22Rv1 (cell line): ENCODE results near the gene SLC9A5.

Experiments used
- H3K27ac ChIP-seq: fragments of 450-650 bp; 2 replicates; pipeline ENCODE4 v1.5.1; 2017
- CTCF ChIP-seq: fragments of 450-650 bp; IDR thresholded peaks from 2 replicates; pipeline ENCODE4 v1.5.1; 2017; ENCODE audit warnings: mild to moderate bottlenecking
- ZFX ChIP-seq: fragments of 450-650 bp; IDR thresholded peaks from 2 replicates; pipeline ENCODE4 v1.6.1; 2017; ENCODE audit warnings: antibody characterized with exemption, borderline replicate concordance

SLC9A5 gene

DNA sequence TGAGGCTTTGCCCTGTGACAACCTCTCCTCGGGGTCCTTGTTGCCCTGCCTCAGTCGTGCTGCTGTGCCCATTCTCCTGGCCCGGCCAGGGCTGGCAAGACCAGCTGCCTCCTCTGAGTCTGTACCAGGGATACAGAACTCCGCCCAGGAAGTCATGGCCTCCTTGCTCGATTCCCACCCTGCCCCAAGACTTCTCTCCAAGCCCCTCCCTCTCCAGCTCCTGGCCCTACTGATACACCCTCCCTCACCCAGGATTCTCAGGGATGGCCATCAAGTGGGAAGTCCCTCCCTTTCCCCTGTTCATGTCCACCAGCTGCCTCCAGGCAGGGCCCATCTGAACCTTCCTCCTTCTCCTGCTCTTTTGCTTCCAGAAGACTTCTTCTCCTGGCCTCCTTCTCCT is 33.1 kb upstream of the SLC9A5 start:
- no peak overlapping the region for H3K27ac ChIP-seq
- TF ChIP-seq CTCF (no peak), ZFX (no peak)

- no peak overlapping the region for H3K27ac ChIP-seq
Observed at GRCh38 chr16:67216612-67217490, 31.9 kb upstream of the SLC9A5 start.

GRCh38 chr16:67223992-67224391 is 24.8 kb upstream of the SLC9A5 start:
- H3K27ac ChIP-seq, result no peak overlapping the region

More at GRCh38 chr16:67216612-67217490, 31.9 kb upstream of the SLC9A5 start:
- TF ChIP-seq CTCF (no peak), ZFX (no peak)

DNA sequence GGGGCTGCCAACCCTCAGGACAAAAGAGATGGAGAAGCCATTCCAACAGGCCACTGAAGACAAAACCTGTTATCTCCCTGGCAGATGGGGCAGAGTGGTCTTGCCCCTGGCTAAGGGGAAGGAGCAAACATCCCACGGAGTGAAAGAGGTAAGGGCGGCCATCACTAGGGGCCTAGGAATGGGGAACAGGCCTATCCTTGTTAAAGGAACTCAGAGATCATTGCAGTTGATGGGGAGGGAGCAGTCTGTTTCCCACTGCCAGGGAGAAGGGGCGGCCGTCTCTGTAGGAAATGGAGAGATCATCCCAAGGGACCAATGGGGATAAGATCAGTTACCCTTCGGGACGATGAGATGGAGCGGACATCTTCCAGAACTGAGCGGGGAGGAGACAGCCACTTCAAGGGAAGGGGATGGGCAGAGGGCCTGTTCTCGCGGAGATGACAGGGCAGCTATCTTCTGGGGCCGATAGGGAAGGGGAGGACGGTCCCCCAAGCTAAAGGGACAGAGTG is 22.4 kb upstream of the SLC9A5 start:
- no peak overlapping the region for H3K27ac ChIP-seq
- TF ChIP-seq CTCF, result no peak

More at GRCh38 chr16:67223992-67224391, 24.8 kb upstream of the SLC9A5 start:
- no peak for TF ChIP-seq CTCF
- no peak for TF ChIP-seq ZFX

DNA sequence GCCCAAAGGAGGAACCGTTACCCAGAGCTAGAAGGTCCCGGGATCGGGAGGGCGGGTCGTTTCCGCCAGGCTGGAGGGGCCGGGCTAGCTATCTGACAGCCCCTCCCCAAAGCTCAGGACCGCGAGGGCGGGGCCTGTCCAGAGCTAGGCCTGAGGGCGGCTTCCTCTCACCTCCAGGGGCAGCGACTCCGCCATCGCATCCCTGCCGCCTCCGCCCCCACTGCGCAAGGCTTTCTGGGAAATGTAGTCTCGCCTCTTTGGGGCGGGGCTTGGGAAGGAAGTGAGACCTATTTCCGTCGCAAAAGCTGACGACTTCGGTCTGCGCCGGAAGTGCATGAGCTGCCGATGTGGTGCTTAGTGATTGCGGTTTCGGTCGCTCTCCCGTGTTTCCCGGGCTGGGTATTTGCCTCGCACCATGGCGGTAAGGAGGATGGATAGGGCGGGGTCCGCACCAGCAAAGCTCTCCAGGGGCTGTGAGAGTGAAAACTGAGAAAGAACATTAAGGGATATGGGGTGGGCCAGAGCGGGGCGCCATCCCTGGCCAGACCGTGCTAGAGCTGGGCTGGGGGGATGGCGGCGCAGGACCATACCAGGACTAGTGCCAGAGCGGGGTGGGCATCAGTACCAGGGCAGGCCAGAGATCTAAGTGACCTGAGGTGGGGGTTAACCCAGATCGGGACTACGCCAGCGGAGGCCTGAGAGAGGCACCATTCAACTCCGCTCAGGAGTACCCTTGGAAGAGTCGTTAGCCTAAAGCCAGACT is 21.8 kb upstream of the SLC9A5 start, which contains the start of gene TMEM208:
Gene TMEM208 (plus strand): TSS at position 327 of the 763 bp plus-strand sequence. CDS start 89 bp downstream, at position 416.
- TF ChIP-seq ZFX (no peak), CTCF (peak; percentile 24)
- peak within 1 kb of the TSS; percentile 50 for H3K27ac ChIP-seq

DNA sequence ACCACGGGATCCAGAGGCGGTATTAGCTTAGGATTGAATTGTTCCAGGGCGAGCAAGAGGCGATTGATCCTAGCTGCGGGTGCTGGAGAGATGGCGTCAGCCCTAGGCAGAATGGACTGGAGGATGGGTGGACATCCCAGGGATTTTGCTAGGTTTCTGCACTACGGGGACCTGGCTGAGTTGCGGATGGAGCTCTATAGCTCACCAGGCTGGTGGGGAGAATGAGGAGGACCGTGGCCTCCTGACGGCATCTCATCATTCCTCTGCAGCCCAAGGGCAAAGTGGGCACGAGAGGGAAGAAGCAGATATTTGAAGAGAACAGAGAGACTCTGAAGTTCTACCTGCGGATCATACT is 21.2 kb upstream of the SLC9A5 start:
- H3K27ac ChIP-seq, result peak overlapping the region; percentile 50

More for the DNA sequence above, 21.2 kb upstream of the SLC9A5 start:
- TF ChIP-seq CTCF, result no peak
- no peak for TF ChIP-seq ZFX
